ENCODE results near the gene C1orf21.

- TF ChIP-seq CTCF (IDR thresholded peaks at IDR 0.05 in 4 of 5, conservative IDR thresholded peaks at IDR 0.05 in 1 of 5) (no peak), POLR2A (IDR thresholded peaks at IDR 0.05) (no peak)
These were observed 51.5 kb downstream of the C1orf21 start for GRCh38 chr1:184438363-184438762.

Measured in gastrocnemius medialis (tissue), 4 donors.